ENCODE data around the gene HCRTR1.

The HCRTR1 gene

DNA sequence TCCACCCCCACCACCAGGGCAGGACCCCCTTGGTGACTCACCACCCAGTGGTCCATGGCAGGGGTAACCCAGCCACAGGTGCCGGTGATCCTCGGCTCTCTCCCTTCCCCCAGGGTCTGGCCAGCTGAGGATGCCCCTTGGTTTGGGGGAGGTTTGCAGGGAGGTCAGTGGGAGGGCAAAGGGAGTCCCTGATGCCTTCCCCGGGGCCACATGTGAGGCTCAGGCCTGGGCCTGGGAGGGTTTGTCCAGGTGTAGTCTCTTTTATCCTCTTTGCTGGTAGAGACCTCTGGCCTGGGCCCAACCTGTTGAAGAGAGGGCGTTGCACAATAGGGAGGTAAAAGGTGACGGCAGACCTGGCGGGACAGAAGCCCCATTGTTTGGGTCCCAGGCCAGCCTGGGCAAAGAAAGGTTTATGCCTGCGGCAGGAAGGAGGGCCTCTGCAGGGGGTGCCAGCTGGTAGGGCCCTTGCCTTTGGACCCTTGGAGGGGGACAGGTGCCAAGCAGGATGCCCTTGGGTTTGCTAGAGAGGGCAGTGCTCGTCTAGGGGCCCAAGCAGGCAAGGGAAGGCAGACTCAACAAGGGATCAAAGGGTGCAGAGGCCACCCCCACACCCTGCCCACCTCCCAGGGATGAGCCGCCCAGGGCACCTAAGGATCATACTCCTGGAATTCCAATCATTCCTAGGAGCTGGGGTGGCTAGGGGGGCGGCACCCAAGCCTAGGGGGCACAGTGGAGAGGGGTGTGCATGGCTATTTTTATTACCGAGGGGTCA lies 41.9 kb upstream of the HCRTR1 start:
- H3K9ac ChIP-seq (ENCODE audit: low read depth, low read length) = no peak overlapping the region
- peak overlapping the region; percentile 41 for H3K4me3 ChIP-seq (ENCODE audit: low read depth, low read length)
- H3K27me3 ChIP-seq (ENCODE audit: control insufficient read depth, insufficient read depth, low read length) = peaks cover 3% of the 10 kb centered on the region
- H3K36me3 ChIP-seq (ENCODE audit: control insufficient read depth, insufficient read depth, low read length) = no peaks in the 10 kb centered on the region
- peaks cover 20% of the 10 kb centered on the region for H3K4me1 ChIP-seq (ENCODE audit: control insufficient read depth, insufficient read depth, low read length)
- no peaks in the 10 kb centered on the region for H3K9me3 ChIP-seq (ENCODE audit: control insufficient read depth, insufficient read depth, low read length)

DNA sequence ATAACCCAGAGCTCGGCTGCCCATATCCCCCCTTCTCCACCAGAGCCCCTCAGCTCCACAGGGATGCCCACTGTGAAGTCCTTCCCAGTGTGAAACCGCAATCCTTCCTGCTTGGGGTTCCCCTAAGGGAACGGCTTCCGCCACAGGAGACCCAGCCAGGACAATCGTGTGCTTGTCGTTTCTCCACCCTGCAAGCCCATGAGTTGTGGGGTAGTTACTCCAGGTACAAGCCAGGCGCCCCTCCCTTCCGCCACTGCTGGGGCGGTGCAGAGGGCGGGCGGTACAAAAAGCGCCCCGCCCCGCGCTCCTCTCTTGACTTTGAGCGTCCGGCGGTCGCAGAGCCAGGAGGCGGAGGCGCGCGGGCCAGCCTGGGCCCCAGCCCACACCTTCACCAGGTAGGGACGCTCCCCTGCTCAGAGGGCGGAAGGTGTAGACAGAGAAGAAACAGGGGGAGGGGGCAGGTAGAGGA lies 41.3 kb upstream of the HCRTR1 start, which contains the start of gene TINAGL1:
TSS of gene TINAGL1 (plus strand) at position 315 of the 469 bp plus-strand sequence. CDS start 634 bp downstream, outside the sequence.
- Histone ChIP-seq H3K9me3 (ENCODE audit: control insufficient read depth, insufficient read depth, low read length) (no peaks in the 10 kb centered on the region), H3K4me3 (ENCODE audit: low read depth, low read length) (peak within 1 kb of the TSS; percentile 41), H3K36me3 (ENCODE audit: control insufficient read depth, insufficient read depth, low read length) (no peaks in the 10 kb centered on the region), H3K4me1 (ENCODE audit: control insufficient read depth, insufficient read depth, low read length) (peaks cover 20% of the 10 kb centered on the region), H3K9ac (ENCODE audit: low read depth, low read length) (no peak within 1 kb of the TSS), H3K27me3 (ENCODE audit: control insufficient read depth, insufficient read depth, low read length) (peaks cover 3% of the 10 kb centered on the region)

DNA sequence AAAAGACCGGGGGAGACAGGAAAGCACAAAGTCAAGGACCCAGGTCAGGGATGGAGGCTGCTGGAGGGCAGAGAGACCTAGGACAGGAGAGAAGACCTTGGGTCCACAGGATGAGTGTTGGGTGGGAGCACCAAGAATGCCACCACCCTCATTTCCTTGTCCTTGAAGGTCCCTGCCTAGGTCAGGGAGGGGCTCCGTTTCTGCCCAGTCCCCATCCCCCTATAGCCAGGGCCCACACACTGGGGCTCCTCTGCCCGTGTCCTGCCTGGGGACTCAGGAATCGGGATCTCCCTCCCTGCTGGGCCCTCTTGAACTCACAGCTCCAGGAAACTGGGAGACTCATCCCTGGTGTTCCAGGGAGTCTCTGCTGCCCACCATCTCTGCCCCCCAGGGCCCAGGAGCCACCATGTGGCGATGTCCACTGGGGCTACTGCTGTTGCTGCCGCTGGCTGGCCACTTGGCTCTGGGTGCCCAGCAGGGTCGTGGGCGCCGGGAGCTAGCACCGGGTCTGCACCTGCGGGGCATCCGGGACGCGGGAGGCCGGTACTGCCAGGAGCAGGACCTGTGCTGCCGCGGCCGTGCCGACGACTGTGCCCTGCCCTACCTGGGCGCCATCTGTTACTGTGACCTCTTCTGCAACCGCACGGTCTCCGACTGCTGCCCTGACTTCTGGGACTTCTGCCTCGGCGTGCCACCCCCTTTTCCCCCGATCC lies 40.6 kb upstream of the HCRTR1 start:
- Histone ChIP-seq H3K27me3 (ENCODE audit: control insufficient read depth, insufficient read depth, low read length) (peaks cover 3% of the 10 kb centered on the region), H3K9ac (ENCODE audit: low read depth, low read length) (no peak overlapping the region), H3K9me3 (ENCODE audit: control insufficient read depth, insufficient read depth, low read length) (no peaks in the 10 kb centered on the region), H3K4me1 (ENCODE audit: control insufficient read depth, insufficient read depth, low read length) (peaks cover 23% of the 10 kb centered on the region), H3K36me3 (ENCODE audit: control insufficient read depth, insufficient read depth, low read length) (no peaks in the 10 kb centered on the region), H3K4me3 (ENCODE audit: low read depth, low read length) (peak overlapping the region; percentile 35)

DNA sequence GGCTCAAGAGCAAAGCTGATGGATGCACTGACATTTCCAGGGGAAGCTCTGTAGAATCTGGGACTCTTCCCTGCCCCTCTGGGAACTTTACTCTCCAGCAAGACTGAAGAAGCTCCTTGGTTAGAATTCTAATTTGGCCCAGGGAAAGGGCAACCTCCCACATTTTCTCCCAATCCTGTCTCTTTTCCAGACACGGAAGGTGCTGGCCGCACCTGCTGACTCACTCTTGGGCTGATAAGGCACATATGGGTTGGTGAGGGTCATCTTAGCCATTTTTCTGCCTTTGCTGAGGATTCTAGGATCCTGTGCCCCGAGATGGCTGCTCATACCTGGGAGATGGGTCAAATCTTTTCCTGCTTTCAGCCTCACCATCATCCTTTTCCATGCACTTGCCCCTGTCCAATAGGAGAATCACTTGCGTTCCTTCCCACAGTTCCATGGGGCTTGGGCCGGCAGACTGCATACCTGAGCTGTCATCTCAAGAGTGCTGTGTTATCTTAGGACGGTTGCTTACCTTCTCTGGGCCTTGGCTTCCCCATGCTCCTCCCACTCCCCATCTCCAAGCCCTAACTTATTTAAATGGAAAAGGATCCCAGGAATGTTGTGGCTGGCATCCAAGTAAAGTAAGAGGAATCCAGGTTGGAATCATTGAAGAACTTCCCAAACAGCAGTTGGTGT lies 39.8 kb upstream of the HCRTR1 start:
- Histone ChIP-seq H3K36me3 (ENCODE audit: control insufficient read depth, insufficient read depth, low read length) (no peaks in the 10 kb centered on the region), H3K27me3 (ENCODE audit: control insufficient read depth, insufficient read depth, low read length) (peaks cover 3% of the 10 kb centered on the region), H3K9ac (ENCODE audit: low read depth, low read length) (no peak overlapping the region), H3K9me3 (ENCODE audit: control insufficient read depth, insufficient read depth, low read length) (no peaks in the 10 kb centered on the region), H3K4me3 (ENCODE audit: low read depth, low read length) (no peak overlapping the region), H3K4me1 (ENCODE audit: control insufficient read depth, insufficient read depth, low read length) (peaks cover 26% of the 10 kb centered on the region)

DNA sequence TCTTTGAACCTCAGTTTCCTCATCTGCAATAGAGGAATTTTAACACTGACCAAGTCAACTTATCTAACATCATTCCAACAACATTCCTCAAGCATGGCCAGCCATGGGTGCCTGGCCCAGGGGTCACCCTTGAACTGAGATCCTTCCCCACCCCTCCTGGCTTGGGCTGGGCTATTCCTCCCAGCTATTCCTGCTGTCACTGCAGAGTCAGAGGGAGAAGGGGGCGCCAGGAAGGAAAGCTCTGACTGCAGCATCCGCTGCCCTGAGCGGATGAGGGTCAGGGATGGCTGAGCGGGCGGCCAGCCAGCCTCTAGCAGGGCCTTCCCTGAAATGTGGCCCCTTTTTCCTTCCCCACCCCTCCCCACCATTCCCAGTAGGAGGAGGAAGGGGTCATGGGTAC lies 38.1 kb upstream of the HCRTR1 start:
- H3K36me3 ChIP-seq (ENCODE audit: control insufficient read depth, insufficient read depth, low read length) = no peaks in the 10 kb centered on the region
- H3K27me3 ChIP-seq (ENCODE audit: control insufficient read depth, insufficient read depth, low read length) = peaks cover 3% of the 10 kb centered on the region
- H3K4me1 ChIP-seq (ENCODE audit: control insufficient read depth, insufficient read depth, low read length) = peaks cover 29% of the 10 kb centered on the region
- no peak overlapping the region for H3K4me3 ChIP-seq (ENCODE audit: low read depth, low read length)
- no peak overlapping the region for H3K9ac ChIP-seq (ENCODE audit: low read depth, low read length)
- H3K9me3 ChIP-seq (ENCODE audit: control insufficient read depth, insufficient read depth, low read length) = no peaks in the 10 kb centered on the region

DNA sequence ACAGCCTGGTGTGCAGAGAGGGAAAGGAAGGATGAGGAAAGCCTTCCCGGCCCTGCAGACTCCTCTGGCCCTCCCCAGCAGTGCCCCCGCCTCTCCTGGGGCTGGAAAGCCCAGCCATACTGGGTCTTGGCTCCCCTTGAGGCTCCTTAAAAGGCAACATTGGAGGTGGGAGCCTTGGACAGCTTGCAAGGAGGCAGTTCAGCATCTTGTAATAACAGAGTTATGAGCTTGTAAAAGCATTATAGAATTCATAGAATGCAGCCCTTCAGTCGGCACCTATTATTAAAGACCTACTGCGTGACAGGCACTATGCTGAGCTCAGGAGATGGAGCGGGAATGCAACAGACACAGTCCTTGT lies 37.0 kb upstream of the HCRTR1 start:
- no peak overlapping the region for H3K4me3 ChIP-seq (ENCODE audit: low read depth, low read length)
- no peaks in the 10 kb centered on the region for H3K36me3 ChIP-seq (ENCODE audit: control insufficient read depth, insufficient read depth, low read length)
- peaks cover 29% of the 10 kb centered on the region for H3K4me1 ChIP-seq (ENCODE audit: control insufficient read depth, insufficient read depth, low read length)
- no peak overlapping the region for H3K9ac ChIP-seq (ENCODE audit: low read depth, low read length)
- H3K27me3 ChIP-seq (ENCODE audit: control insufficient read depth, insufficient read depth, low read length) = peaks cover 3% of the 10 kb centered on the region
- no peaks in the 10 kb centered on the region for H3K9me3 ChIP-seq (ENCODE audit: control insufficient read depth, insufficient read depth, low read length)

DNA sequence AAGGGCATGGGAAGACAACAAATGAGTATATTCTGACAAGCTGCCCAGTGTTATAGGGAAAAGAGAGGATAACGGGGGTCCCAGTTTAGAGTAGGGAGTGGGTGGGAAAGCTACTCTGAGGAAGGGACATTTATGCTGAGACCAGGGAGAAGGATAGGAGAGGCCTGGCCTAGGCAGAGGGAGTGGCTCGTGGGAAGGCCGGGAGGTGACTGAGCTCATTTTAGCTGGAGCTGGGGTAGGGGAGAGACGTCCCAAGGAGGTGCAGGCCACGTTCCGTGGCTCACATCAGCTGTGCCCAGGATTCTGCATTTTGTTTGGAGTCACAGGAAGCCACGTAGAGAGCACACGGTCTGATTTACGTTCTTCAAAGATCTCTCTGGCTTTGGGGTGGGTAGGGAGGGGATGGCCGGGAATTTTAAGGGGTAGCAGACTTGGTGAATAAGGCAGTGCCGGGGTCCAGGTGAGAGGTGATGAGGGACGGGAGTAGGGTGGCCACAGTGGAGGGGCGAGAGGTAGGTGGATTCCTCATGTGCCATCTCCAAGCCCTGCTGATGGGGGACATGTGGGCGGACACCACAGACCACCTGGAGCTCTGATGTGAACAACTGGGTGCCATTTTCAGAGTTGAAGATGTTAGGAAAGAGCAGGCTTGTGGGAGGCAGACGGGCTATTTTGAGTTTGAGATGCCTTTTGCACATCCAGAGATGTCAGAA lies 36.4 kb upstream of the HCRTR1 start:
- Histone ChIP-seq H3K4me1 (ENCODE audit: control insufficient read depth, insufficient read depth, low read length) (peaks cover 24% of the 10 kb centered on the region), H3K9ac (ENCODE audit: low read depth, low read length) (no peak overlapping the region), H3K36me3 (ENCODE audit: control insufficient read depth, insufficient read depth, low read length) (no peaks in the 10 kb centered on the region), H3K9me3 (ENCODE audit: control insufficient read depth, insufficient read depth, low read length) (no peaks in the 10 kb centered on the region), H3K4me3 (ENCODE audit: low read depth, low read length) (no peak overlapping the region), H3K27me3 (ENCODE audit: control insufficient read depth, insufficient read depth, low read length) (peaks cover 3% of the 10 kb centered on the region)

DNA sequence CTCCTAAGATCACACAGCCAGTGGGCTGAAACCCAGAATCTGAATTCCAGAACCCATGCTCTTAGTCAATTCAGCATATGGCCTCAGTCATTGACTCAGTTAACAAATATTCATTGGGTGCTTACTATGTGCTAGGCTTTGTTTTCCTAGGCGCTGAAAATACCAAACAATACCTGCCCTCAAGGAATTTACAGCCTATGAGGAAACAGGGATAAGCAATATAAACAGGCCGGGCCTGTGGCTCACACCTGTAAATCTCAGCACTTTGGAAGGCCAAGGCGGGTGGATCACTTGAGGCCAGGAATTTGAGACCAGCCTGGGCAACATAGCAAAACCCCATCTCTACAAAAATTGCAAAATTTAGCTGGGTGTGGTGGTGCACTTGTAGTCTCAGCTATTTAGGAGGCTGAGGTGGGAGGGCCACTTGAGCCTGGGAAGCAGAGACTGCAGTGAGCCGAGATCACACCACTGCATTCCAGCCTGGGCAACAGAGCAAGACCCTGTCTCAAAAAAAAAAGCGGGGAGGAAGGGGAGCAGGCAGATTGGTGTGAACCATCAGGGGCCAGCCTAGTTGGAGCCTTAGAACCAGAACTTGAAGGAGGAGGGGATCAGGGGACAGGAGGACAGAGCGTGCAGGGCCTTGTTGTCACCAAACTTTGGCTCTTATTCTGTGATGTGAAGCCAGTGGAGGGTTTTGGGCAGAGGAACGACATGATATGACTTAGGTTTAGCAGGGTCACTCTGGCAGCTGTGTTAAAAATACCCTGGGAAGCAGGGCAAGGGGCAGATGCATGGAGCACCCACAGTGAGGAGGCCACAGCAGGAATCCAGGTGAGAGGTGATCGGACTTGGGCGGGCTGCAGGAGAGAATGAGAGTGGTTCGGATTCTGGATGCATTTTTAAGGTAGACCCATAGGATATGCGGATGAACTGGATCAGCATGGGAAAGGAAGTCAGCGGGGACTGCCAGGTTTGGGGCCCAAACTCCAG lies 35.4 kb upstream of the HCRTR1 start:
- Histone ChIP-seq H3K4me3 (ENCODE audit: low read depth, low read length) (peak overlapping the region; percentile 8), H3K9me3 (ENCODE audit: control insufficient read depth, insufficient read depth, low read length) (no peaks in the 10 kb centered on the region), H3K4me1 (ENCODE audit: control insufficient read depth, insufficient read depth, low read length) (peaks cover 18% of the 10 kb centered on the region), H3K36me3 (ENCODE audit: control insufficient read depth, insufficient read depth, low read length) (no peaks in the 10 kb centered on the region), H3K9ac (ENCODE audit: low read depth, low read length) (no peak overlapping the region), H3K27me3 (ENCODE audit: control insufficient read depth, insufficient read depth, low read length) (peaks cover 3% of the 10 kb centered on the region)

DNA sequence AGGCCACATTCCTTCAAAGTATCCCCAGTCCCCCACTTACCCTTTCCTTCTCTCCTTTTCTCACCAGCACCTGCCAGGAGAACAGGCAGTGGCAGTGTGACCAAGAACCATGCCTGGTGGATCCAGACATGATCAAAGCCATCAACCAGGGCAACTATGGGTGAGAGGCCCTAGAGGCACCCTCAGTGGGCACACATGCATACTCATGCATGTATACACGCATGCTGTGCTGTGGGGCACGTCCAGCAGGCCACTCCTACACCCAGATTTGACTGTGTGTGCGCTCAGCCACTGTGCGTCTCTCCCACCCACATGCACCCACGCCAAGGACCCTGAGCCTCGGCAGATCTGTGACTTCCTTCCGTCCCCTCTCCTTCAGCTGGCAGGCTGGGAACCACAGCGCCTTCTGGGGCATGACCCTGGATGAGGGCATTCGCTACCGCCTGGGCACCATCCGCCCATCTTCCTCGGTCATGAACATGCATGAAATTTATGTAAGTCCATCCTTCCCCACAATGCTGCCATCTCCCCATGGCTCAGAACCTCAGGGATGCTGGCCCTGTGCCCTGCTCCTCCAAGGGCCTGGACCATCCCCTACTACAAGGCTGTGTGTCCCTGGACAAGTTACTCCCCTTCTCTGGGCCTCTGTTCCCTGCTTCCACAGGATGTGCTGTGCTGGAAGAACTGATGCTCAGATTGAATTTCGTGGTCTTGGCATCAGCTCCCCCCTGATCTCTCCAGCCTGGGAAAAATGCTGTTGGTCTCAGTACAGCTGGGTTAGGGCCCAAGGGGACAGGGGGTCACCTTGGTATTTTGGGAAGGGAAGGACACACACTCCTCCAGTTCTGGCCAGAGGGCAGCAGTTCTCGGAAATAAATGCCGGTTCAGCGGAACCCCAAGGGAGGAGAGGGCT lies 34.2 kb upstream of the HCRTR1 start:
- Histone ChIP-seq H3K4me1 (ENCODE audit: control insufficient read depth, insufficient read depth, low read length) (peaks cover 18% of the 10 kb centered on the region), H3K9ac (ENCODE audit: low read depth, low read length) (no peak overlapping the region), H3K36me3 (ENCODE audit: control insufficient read depth, insufficient read depth, low read length) (no peaks in the 10 kb centered on the region), H3K4me3 (ENCODE audit: low read depth, low read length) (no peak overlapping the region), H3K27me3 (ENCODE audit: control insufficient read depth, insufficient read depth, low read length) (peaks cover 3% of the 10 kb centered on the region), H3K9me3 (ENCODE audit: control insufficient read depth, insufficient read depth, low read length) (no peaks in the 10 kb centered on the region)
